Activated CD4-positive, alpha-beta T cell treated with anti-CD3 and anti-CD28 coated beads, Interleukin-2, amount 10 ng/mL, durations not matched to agents 7 days and 5 days (primary cell): ENCODE data around the gene TNFRSF9. TPM values are rescaled to one million over a fixed set of nuclear protein-coding genes. Genes with fewer than 3 reads are reported as not detected.
"Not testable (repeated sequence)": the region's sequence is repeated elsewhere in the genome, so short reads cannot be mapped to it uniquely, and the experiment has no call there.

Source experiments
- CTCF ChIA-PET: fragments of 350-600 bp; sonication (Branson Sonifier 250); formaldehyde crosslinking; loops from one replicate; lab custom pipeline; 2021; ENCODE audit warnings: antibody characterized with exemption; lab: Charles Lee
- POLR2A ChIA-PET: fragments of 350-600 bp; sonication (Branson Sonifier 250); formaldehyde crosslinking; loops from one replicate; lab custom pipeline; 2021; ENCODE audit warnings: antibody characterized with exemption; lab: Charles Lee
- DNase-seq: peaks from one replicate; pipeline ENCODE4 v3.0.0-alpha.2; 2020
- H3K27ac Mint-ChIP-seq: one replicate; pipeline ENCODE4 v1.8.0; 2021; ENCODE audit warnings: mild to moderate bottlenecking, moderate library complexity, mixed read lengths
- H3K27me3 Mint-ChIP-seq: one replicate; pipeline ENCODE4 v1.8.0; 2021; ENCODE audit warnings: mixed read lengths
- H3K36me3 Mint-ChIP-seq: one replicate; pipeline ENCODE4 v1.8.0; 2021; ENCODE audit warnings: low read depth, mixed read lengths
- H3K4me1 Mint-ChIP-seq: one replicate; pipeline ENCODE4 v1.8.0; 2021; ENCODE audit warnings: mixed read lengths
- H3K4me3 Mint-ChIP-seq: one replicate; pipeline ENCODE4 v1.8.0; 2021; ENCODE audit warnings: mild to moderate bottlenecking, moderate library complexity, mixed read lengths
- H3K9me3 Mint-ChIP-seq: one replicate; pipeline ENCODE4 v1.8.0; 2021; ENCODE audit warnings: mixed read lengths
- total RNA-seq, 2 experiments: library from RNA; stranded (reverse); gene quantifications; one replicate each; pipeline ENCODE4 v1.2.3, GENCODE V29; 2021

Gene TNFRSF9
- total RNA-seq, 2 experiments from 2014 or later, result 0.57 to 0.62 TPM

GRCh38 chr1:7930645-7931445, 9.8 kb downstream of the TNFRSF9 start:
- POLR2A ChIA-PET, result no interaction called here
- Mint-ChIP-seq H3K4me3 (no peak overlapping the region), H3K9me3 (no peaks in the 10 kb centered on the region), H3K4me1 (peaks cover 22% of the 10 kb centered on the region), H3K36me3 (no peaks in the 10 kb centered on the region), H3K27ac (peak overlapping the region; percentile 87), H3K27me3 (no peaks in the 10 kb centered on the region)
- no peak for DNase-seq
- CTCF ChIA-PET, result interaction anchor here (0.8 to 0.9 kb wide), 2 partner anchors 9 to 12 kb away, joined by 3 read pairs; partner anchors contain the start of gene TNFRSF9

GRCh38 chr1:7929637-7930036, 11.0 kb downstream of the TNFRSF9 start:
- Mint-ChIP-seq H3K4me1 (peaks cover 22% of the 10 kb centered on the region), H3K27me3 (no peaks in the 10 kb centered on the region), H3K4me3 (no peak overlapping the region), H3K36me3 (no peaks in the 10 kb centered on the region), H3K9me3 (no peaks in the 10 kb centered on the region), H3K27ac (peak overlapping the region; percentile 59)
- no peak for DNase-seq
- ChIA-PET CTCF (no interaction called here), POLR2A (no interaction called here)

- H3K36me3 Mint-ChIP-seq, result no peaks in the 10 kb centered on the region
- H3K4me1 Mint-ChIP-seq, result peaks cover 22% of the 10 kb centered on the region
- no peaks in the 10 kb centered on the region for H3K9me3 Mint-ChIP-seq
- ChIA-PET POLR2A (no interaction called here), CTCF (interaction anchor here (0.7 kb wide), 1 partner anchor 12 kb away, joined by 6 read pairs; no protein-coding TSS in a partner anchor)
- no peak overlapping the region for H3K27ac Mint-ChIP-seq
- H3K4me3 Mint-ChIP-seq, result no peak overlapping the region
- H3K27me3 Mint-ChIP-seq, result no peaks in the 10 kb centered on the region
- no peak for DNase-seq
Measured at GRCh38 chr1:7928247-7928646, 12.4 kb downstream of the TNFRSF9 start.

- DNase-seq, result not testable (repeated sequence)
Measured at GRCh38 chr1:7927061-7927460, 13.6 kb downstream of the TNFRSF9 start.

GRCh38 chr1:7922301-7922700, 18.3 kb downstream of the TNFRSF9 start:
- H3K4me1 Mint-ChIP-seq, result peaks cover 4% of the 10 kb centered on the region
- CTCF ChIA-PET, result interaction anchor here (0.8 to 1.1 kb wide), 2 partner anchors 27 to 599 kb away, joined by 3 to 4 read pairs; no protein-coding TSS in a partner anchor
- no peaks in the 10 kb centered on the region for H3K27me3 Mint-ChIP-seq
- POLR2A ChIA-PET, result no interaction called here
- H3K4me3 Mint-ChIP-seq, result no peak overlapping the region
- no peak overlapping the region for H3K27ac Mint-ChIP-seq
- DNase-seq, result no peak
- no peaks in the 10 kb centered on the region for H3K36me3 Mint-ChIP-seq
- H3K9me3 Mint-ChIP-seq, result no peaks in the 10 kb centered on the region

More at GRCh38 chr1:7927061-7927460, 13.6 kb downstream of the TNFRSF9 start:
- H3K27ac Mint-ChIP-seq, CTCF ChIA-PET, H3K27me3 Mint-ChIP-seq, H3K36me3 Mint-ChIP-seq, POLR2A ChIA-PET, H3K4me3 Mint-ChIP-seq, H3K9me3 Mint-ChIP-seq: not testable (repeated sequence)
- H3K4me1 Mint-ChIP-seq, result peaks cover 22% of the 10 kb centered on the region

- ChIA-PET POLR2A (no interaction called here), CTCF (no interaction called here)
- H3K9me3 Mint-ChIP-seq, result no peaks in the 10 kb centered on the region
- no peaks in the 10 kb centered on the region for H3K36me3 Mint-ChIP-seq
- H3K27ac Mint-ChIP-seq, result no peak overlapping the region
- H3K4me3 Mint-ChIP-seq, result no peak overlapping the region
- H3K27me3 Mint-ChIP-seq, result no peaks in the 10 kb centered on the region
- H3K4me1 Mint-ChIP-seq, result peaks cover 4% of the 10 kb centered on the region
- DNase-seq, result no peak
Measured at GRCh38 chr1:7921796-7922195, 18.8 kb downstream of the TNFRSF9 start.

- POLR2A ChIA-PET, result no interaction called here
- no peak for DNase-seq
- peaks cover 5% of the 10 kb centered on the region for H3K4me1 Mint-ChIP-seq
- H3K36me3 Mint-ChIP-seq, result no peaks in the 10 kb centered on the region
- H3K27me3 Mint-ChIP-seq, result no peaks in the 10 kb centered on the region
- H3K9me3 Mint-ChIP-seq, result no peaks in the 10 kb centered on the region
- H3K4me3 Mint-ChIP-seq, result no peak overlapping the region
- CTCF ChIA-PET, result no interaction called here
- H3K27ac Mint-ChIP-seq, result no peak overlapping the region
Measured at GRCh38 chr1:7919880-7920279, 20.8 kb downstream of the TNFRSF9 start.

GRCh38 chr1:7917971-7918370, 22.7 kb downstream of the TNFRSF9 start:
- CTCF ChIA-PET, result interaction anchor here (1.3 kb wide), 1 partner anchor 18 kb away, joined by 3 read pairs; no protein-coding TSS in a partner anchor
- H3K27me3 Mint-ChIP-seq, DNase-seq, H3K4me3 Mint-ChIP-seq, H3K27ac Mint-ChIP-seq, POLR2A ChIA-PET, H3K36me3 Mint-ChIP-seq, H3K9me3 Mint-ChIP-seq, H3K4me1 Mint-ChIP-seq: not testable (repeated sequence)

GRCh38 chr1:7916501-7916830, 24.2 kb downstream of the TNFRSF9 start:
- POLR2A ChIA-PET, result no interaction called here
- CTCF ChIA-PET, result interaction anchor here (0.5 to 1.0 kb wide), 2 partner anchors 11 to 106 kb away, joined by 3 to 6 read pairs; no protein-coding TSS in a partner anchor
- Mint-ChIP-seq H3K9me3 (no peaks in the 10 kb centered on the region), H3K27ac (no peak overlapping the region), H3K36me3 (no peaks in the 10 kb centered on the region), H3K4me1 (peaks cover 12% of the 10 kb centered on the region), H3K27me3 (no peaks in the 10 kb centered on the region), H3K4me3 (no peak overlapping the region)
- DNase-seq, result no peak

GRCh38 chr1:7915826-7916500, 24.7 kb downstream of the TNFRSF9 start:
- Mint-ChIP-seq H3K4me1 (peaks cover 12% of the 10 kb centered on the region), H3K27ac (no peak overlapping the region), H3K4me3 (no peak overlapping the region), H3K27me3 (no peaks in the 10 kb centered on the region), H3K9me3 (no peaks in the 10 kb centered on the region), H3K36me3 (no peaks in the 10 kb centered on the region)
- DNase-seq, result no peak
- ChIA-PET POLR2A (no interaction called here), CTCF (interaction anchor here (0.5 to 1.0 kb wide), 2 partner anchors 12 to 105 kb away, joined by 3 to 6 read pairs; no protein-coding TSS in a partner anchor)

GRCh38 chr1:7912743-7913557, 27.7 kb downstream of the TNFRSF9 start:
- ChIA-PET POLR2A (no interaction called here), CTCF (interaction anchor here (0.8 to 1.3 kb wide), 2 partner anchors 9 to 13 kb away, joined by 3 read pairs; no protein-coding TSS in a partner anchor)
- Mint-ChIP-seq H3K27ac (no peak overlapping the region), H3K27me3 (no peaks in the 10 kb centered on the region), H3K9me3 (no peaks in the 10 kb centered on the region), H3K4me1 (peaks cover 8% of the 10 kb centered on the region), H3K4me3 (peak overlapping the region; percentile 16), H3K36me3 (no peaks in the 10 kb centered on the region)
- no peak for DNase-seq

GRCh38 chr1:7912145-7912544, 28.5 kb downstream of the TNFRSF9 start:
- Mint-ChIP-seq H3K27ac (no peak overlapping the region), H3K27me3 (no peaks in the 10 kb centered on the region), H3K4me3 (no peak overlapping the region), H3K4me1 (peaks cover 8% of the 10 kb centered on the region), H3K36me3 (no peaks in the 10 kb centered on the region), H3K9me3 (no peaks in the 10 kb centered on the region)
- CTCF ChIA-PET, result no interaction called here
- POLR2A ChIA-PET, result no interaction called here
- DNase-seq, result no peak
